ENCODE measurements around the gene URGCP. TPM values are rescaled to one million over a fixed set of nuclear protein-coding genes. Genes with fewer than 3 reads are reported as not detected.
A peak's percentile ranks its signal among the peaks of the same experiment; 100 is the strongest.

Gene URGCP
- total and polyA plus RNA-seq, 10 of the 15 experiments (the other 5 are each of a cell fraction or from before 2014, with no cell fraction given) = 2.0 to 29.7 (median 17.5) TPM

DNA sequence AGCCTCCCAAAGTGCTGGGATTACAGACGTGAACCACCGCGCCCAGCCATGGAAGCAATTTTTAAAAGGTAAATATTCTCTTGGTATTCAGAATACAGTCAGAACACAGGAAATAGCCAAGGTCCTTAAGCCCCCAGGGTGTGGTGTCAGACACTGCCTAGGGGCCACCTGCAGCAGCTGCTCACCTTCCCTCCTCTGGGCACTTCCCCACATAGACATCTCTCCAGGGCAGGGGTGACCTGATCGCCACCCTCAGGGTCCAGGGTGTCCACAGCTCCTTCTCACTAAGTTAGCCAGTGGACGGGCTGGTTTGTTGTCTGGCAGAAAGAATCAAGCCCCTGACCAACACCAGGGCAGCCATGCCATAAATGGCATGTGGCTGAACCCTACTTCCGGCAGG, 15.9 kb downstream of the URGCP start:
- Histone ChIP-seq H3K36me3 (ENCODE audit: control insufficient read depth in 2 of 2, insufficient read depth in 2 of 2, low read length in 1 of 2) (peaks cover 2 to 6% of the 10 kb centered on the region in 2 experiments; a peak in 2 of 4 replicates), H2AFZ (ENCODE audit: control insufficient read depth, low read depth, low read length) (no peak overlapping the region), H3K9ac (ENCODE audit: control insufficient read depth, insufficient read depth, low read length) (no peak overlapping the region), H3K4me2 (ENCODE audit: control insufficient read depth, insufficient read depth) (no peak overlapping the region), H3K79me2 (ENCODE audit: control insufficient read depth, insufficient read depth, low read length) (peaks cover 3% of the 10 kb centered on the region), H3K4me3 (no peak overlapping the region), H3K4me1 (ENCODE audit: control insufficient read depth, insufficient read depth, low read length) (no peaks in the 10 kb centered on the region), H4K20me1 (ENCODE audit: control insufficient read depth, insufficient read depth) (no peaks in the 10 kb centered on the region), H3K27me3 (replicated peaks in 1 of 2; ENCODE audit: control insufficient read depth in 2 of 2, insufficient read depth in 2 of 2, low read length in 1 of 2) (no peaks in the 10 kb centered on the region), H3K9me3 (replicated peaks; ENCODE audit: control insufficient read depth, insufficient read depth, low read length) (no peaks in the 10 kb centered on the region), H3K27ac (ENCODE audit: control insufficient read depth, insufficient read depth) (no peak overlapping the region)
- 82% methylated on average over 6 of the region's 6 CpGs for WGBS (ENCODE audit: insufficient coverage, insufficient replicate concordance, low lambda C conversion rate, missing lambda C conversion rate)
- ChIA-PET CTCF (no interaction called here), RAD21 (ENCODE audit: unreplicated experiment) (no interaction called here), SMC1A (ENCODE audit: uncharacterized antibody, unreplicated experiment) (no interaction called here), POLR2A (interaction anchor here (0.7 kb wide), 1 partner anchor 32 kb away, joined by 5 read pairs; no protein-coding TSS in a partner anchor)
- FAIRE-seq (no peak), ATAC-seq (no peak), DNase-seq (ENCODE audit: low read depth, low spot score) (no peak)
- intact Hi-C loops (cut with micrococcal nuclease; ENCODE audit: unreplicated experiment) (no loop called here), in situ Hi-C loops (cut with MboI) (no loop called here)
- no TSS peak for BruUV-seq (replicated peaks)
- TF ChIP-seq SRF (IDR thresholded peaks at IDR 0.05; ENCODE audit: low read depth in 2 of 2, low read length in 2 of 2) (peak in 1 of 2 experiments; percentile 37; a peak in 1 of 4 replicates), CHD4 (IDR thresholded peaks at IDR 0.05) (no peak)

GRCh38 chr7:43888993-43889945, 17.1 kb downstream of the URGCP start:
- Histone ChIP-seq H3K79me2 (ENCODE audit: control insufficient read depth, insufficient read depth, low read length) (peaks cover 2% of the 10 kb centered on the region), H3K9ac (ENCODE audit: control insufficient read depth, insufficient read depth, low read length) (no peak overlapping the region), H3K9me3 (replicated peaks; ENCODE audit: control insufficient read depth, insufficient read depth, low read length) (no peaks in the 10 kb centered on the region), H3K4me1 (ENCODE audit: control insufficient read depth, insufficient read depth, low read length) (no peaks in the 10 kb centered on the region), H3K4me2 (ENCODE audit: control insufficient read depth, insufficient read depth) (no peak overlapping the region), H3K27me3 (replicated peaks in 1 of 2; ENCODE audit: control insufficient read depth in 2 of 2, insufficient read depth in 2 of 2, low read length in 1 of 2) (no peaks in the 10 kb centered on the region), H2AFZ (ENCODE audit: control insufficient read depth, low read depth, low read length) (no peak overlapping the region), H4K20me1 (ENCODE audit: control insufficient read depth, insufficient read depth) (no peaks in the 10 kb centered on the region), H3K36me3 (ENCODE audit: control insufficient read depth in 2 of 2, insufficient read depth in 2 of 2, low read length in 1 of 2) (peaks cover 3 to 7% of the 10 kb centered on the region in 2 experiments; a peak in 2 of 4 replicates), H3K27ac (ENCODE audit: control insufficient read depth, insufficient read depth) (no peak overlapping the region), H3K4me3 (no peak overlapping the region)
- 86% methylated on average over 7 of the region's 7 CpGs for WGBS (ENCODE audit: insufficient coverage, insufficient replicate concordance, low lambda C conversion rate, missing lambda C conversion rate)
- no peak for FAIRE-seq
- BruUV-seq (replicated peaks) = no TSS peak
- intact Hi-C loops (cut with micrococcal nuclease; ENCODE audit: unreplicated experiment) = no loop called here
- in situ Hi-C loops (cut with MboI) = no loop called here
- SMC1A ChIA-PET (ENCODE audit: uncharacterized antibody, unreplicated experiment) = no interaction called here
- ATAC-seq = no peak; the same call in 2 of the 3 replicates
- DNase-seq (ENCODE audit: low read depth, low spot score) = no peak
- CTCF ChIA-PET = no interaction called here
- RAD21 ChIA-PET (ENCODE audit: unreplicated experiment) = no interaction called here
- POLR2A ChIA-PET = no interaction called here
- TF ChIP-seq POLR2AphosphoS2 (IDR thresholded peaks at IDR 0.05; ENCODE audit: low read depth, low read length) = no peak
- TF ChIP-seq ZSCAN29 (IDR thresholded peaks at IDR 0.05) = no peak
- no peak for TF ChIP-seq E2F8 (IDR thresholded peaks at IDR 0.05; ENCODE audit: low read depth, partially characterized antibody)
- no peak for TF ChIP-seq ZNF622 (IDR thresholded peaks at IDR 0.05)
- no peak for TF ChIP-seq BCL3 (IDR thresholded peaks at IDR 0.05; ENCODE audit: borderline replicate concordance, insufficient read depth, low read depth, low read length, poor library complexity, severe bottlenecking)
- TF ChIP-seq SMAD1 (IDR thresholded peaks at IDR 0.05; ENCODE audit: low read depth, partially characterized antibody) = no peak
- no peak for TF ChIP-seq BCL11A (IDR thresholded peaks at IDR 0.05; ENCODE audit: low read depth, low read length)
- no peak for TF ChIP-seq PBX3 (IDR thresholded peaks at IDR 0.05; ENCODE audit: insufficient replicate concordance, low read depth, low read length)
